GM10266 (cell line): ENCODE measurements around the gene SLC12A6.
A peak's percentile ranks its signal among the peaks of the same experiment; 100 is the strongest.

Experiments
- DNase-seq: peaks from one replicate; pipeline ENCODE4 v3.0.0; 2012; ENCODE audit errors: extremely low spot score
- CTCF ChIP-seq: IDR thresholded peaks from 2 replicates; pipeline ENCODE4 v1.5.1; 2012; ENCODE audit warnings: mild to moderate bottlenecking, low read depth; ENCODE audit not compliant: control insufficient read depth, insufficient read depth; ENCODE audit errors: missing control alignments

SLC12A6 gene

DNA sequence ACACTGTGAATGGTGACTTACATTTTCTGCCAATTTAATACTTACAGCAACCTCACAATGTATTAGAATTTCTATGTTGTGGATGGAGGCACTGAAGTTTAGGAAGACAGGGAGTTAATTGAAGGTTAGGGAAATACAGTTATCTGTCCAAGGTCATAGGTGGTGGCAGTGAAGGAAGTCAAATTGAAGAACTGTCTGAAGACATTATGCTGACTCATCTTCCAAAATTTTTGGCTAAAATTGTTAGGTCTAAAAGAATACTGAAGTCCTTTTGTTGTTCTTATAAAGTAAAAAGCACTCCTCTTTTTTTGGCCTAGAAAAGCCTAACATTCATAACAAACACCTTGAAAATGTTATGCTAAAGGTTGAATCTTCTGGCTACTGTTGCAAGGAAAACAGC, 85.0 kb downstream of the SLC12A6 start:
- no peak for DNase-seq
- TF ChIP-seq CTCF, result no peak

DNA sequence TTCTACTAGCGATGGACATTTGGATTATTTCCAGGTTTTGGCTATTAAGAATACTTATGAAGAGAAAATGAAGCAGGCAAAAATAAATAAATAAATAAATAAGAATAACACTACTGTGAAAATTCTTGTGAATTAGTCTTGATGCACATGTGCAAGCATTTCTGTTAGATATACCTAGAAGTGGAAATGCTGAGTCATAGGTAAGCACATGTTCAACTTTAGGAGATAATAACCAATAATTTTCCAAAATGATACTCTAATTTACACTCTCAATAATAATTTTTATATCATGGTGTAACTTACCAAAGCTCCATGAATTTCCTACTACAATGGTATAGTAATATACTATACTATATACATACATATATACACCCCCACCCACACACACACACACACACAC, 89.4 kb downstream of the SLC12A6 start:
- DNase-seq, result no peak
- TF ChIP-seq CTCF, result no peak

DNA sequence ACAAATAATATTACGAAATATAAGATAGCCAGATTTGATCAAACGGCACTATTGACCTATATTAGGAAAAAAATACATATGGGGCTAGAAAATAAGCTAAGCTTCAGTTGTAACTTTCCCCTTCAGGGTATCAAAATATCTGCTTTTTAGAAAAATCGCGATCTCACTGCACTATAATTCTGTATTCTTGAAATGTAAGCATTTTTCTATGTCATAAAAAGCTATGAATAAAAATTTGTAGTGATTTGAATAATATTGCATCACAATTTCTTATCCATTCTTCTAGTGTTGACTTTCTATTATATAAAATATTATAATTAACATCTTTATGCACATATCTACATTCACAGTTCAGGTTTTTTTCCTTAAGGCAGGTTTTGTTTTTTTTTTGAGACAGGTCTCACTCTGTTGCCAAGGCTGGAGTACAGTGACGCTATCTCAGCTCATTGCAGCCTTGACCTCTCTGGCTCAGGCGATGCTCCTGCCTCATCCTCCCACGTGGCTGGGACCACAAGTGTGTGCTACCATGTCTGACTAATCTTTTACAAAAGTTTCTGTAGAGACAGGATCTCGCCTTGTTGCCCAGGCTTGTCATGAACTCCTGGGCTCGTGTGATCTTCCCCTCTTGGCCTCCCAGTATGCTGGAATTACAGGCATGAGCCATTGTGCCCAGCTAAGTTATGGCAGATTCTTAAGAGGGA, 91.2 kb downstream of the SLC12A6 start:
- TF ChIP-seq CTCF, result no peak
- no peak for DNase-seq

DNA sequence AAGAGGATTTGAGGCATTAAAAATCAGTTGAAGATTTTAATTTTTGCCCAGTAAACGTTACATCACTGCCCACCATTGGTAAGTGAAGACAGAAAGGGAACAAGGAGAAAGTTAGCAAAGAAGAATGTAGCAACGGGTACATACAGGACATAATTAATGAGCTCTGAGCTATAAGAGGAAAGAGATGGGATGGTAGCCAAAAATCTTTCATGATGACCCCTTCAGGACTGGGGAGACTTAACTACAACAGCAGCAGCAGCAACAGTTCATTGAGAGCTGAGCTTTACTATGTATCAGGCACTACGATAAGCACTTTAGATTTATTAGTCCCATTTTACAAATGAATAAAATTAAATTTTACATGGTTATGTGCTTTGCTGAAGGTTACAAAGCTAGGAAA, 94.4 kb downstream of the SLC12A6 start:
- no peak for DNase-seq
- TF ChIP-seq CTCF, result no peak

- DNase-seq, result no peak
- TF ChIP-seq CTCF, result no peak
Measured at GRCh38 chr15:34242331-34242710, 95.3 kb downstream of the SLC12A6 start.

DNA sequence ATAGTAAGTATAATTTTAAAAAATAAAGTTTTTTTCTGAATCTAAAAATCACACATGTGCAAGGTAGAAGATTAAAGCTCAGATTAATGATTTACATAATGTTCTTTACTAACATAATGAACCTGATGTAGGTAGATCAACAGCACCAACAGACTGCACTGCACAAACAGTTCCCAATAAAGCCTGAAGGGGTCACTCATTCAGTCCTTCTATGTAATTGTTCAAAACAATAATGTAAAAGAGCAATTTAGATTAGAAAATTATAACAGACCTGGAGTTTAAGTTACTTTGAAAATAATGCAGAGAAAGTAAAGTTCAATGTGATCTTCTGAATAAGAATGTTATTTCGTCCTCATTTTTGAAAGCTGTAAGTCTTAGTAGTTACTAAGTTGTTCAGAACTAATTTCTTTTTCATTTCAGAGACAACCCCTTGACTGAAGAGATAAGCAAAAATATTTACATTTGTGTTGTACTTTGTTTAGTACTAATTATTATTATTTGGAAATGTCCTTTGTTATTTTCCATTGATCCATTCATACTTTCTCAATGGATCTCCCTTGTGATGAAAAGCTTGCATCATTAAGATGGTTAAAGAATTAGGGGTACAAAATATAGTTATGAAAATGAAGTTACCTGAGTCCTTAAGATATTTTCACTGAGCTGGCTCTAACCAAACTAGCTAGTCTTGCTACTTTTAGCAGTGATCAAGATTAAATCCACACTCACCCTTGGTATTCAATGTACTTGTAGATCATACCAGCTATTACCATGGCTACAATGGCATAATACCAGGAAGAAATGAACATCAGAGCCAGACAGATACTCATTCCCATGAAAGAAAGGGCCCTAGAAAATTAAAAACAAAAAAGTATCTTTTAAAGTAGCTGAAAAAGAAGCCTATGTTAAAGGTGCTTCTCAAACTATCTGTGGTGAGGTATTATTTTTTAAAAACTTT, 95.9 kb downstream of the SLC12A6 start:
- peak; percentile 60 for TF ChIP-seq CTCF
- DNase-seq, result peak; percentile 42

DNA sequence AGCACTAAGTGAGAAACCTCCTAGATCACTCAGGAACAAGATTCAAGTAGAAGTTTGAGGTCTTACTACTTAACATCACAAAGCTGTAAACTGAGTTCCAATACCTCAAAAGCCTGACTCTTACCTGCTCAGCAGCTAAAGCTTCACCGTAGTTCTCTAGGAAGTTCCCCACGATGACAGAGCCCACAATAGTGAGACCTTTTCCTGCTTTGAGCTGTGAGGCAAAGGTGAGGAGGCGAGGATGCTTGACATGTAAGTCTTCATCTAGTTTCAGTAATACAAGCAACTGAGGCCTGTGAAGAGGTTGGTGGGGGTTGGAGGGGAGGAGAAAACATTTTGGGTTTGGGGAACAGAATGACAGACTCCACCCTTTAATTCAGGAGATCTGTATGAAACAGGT, 97.0 kb downstream of the SLC12A6 start:
- no peak for TF ChIP-seq CTCF

More for the DNA sequence above, 97.0 kb downstream of the SLC12A6 start:
- no peak for DNase-seq
